HepG2 (cell line): ENCODE measurements around the gene TBC1D10B. TPM values are rescaled to one million over a fixed set of nuclear protein-coding genes. Genes with fewer than 3 reads are reported as not detected.

ENCODE experiments used
- DRAP1 ChIP-seq: IDR thresholded peaks from 2 replicates; pipeline ENCODE4 v1.6.1; 2016; ENCODE audit warnings: missing genetic modification reagents, missing compliant biosample characterization
- FIP1L1 ChIP-seq: fragments of 200-400 bp; formaldehyde crosslinking; IDR thresholded peaks from 2 replicates; pipeline ENCODE4 v1.6.1; 2018; ENCODE audit warnings: low read depth, mild to moderate bottlenecking, low read length, moderate library complexity, borderline replicate concordance; ENCODE audit not compliant: insufficient read depth
- FOXK1 ChIP-seq: sonication (generic); formaldehyde crosslinking; IDR thresholded peaks from 2 replicates; pipeline ENCODE4 v1.4.0; 2020; ENCODE audit warnings: low read depth, missing genetic modification reagents, borderline replicate concordance
- HMGXB3 ChIP-seq: sonication (generic); formaldehyde crosslinking; IDR thresholded peaks from 2 replicates; pipeline ENCODE4 v1.4.0; 2020; ENCODE audit warnings: missing genetic modification reagents, borderline replicate concordance
- IRF9 ChIP-seq: sonication (generic); formaldehyde crosslinking; IDR thresholded peaks from 2 replicates; pipeline ENCODE4 v1.8.0; 2022; ENCODE audit warnings: missing genetic modification reagents, mild to moderate bottlenecking, borderline replicate concordance
- MEIS1 ChIP-seq: sonication (generic); formaldehyde crosslinking; IDR thresholded peaks from 2 replicates; pipeline ENCODE4 v1.9.0; 2021; ENCODE audit warnings: mild to moderate bottlenecking, missing genetic modification reagents, moderate library complexity, borderline replicate concordance
- MEIS2 ChIP-seq: sonication (generic); formaldehyde crosslinking; IDR thresholded peaks from 2 replicates; pipeline ENCODE4 v1.9.0; 2021; ENCODE audit warnings: mild to moderate bottlenecking, missing genetic modification reagents
- PREB ChIP-seq: sonication (generic); formaldehyde crosslinking; IDR thresholded peaks from 2 replicates; pipeline ENCODE4 v1.4.0; 2020; ENCODE audit warnings: missing genetic modification reagents
- TBX2 ChIP-seq: sonication (generic); formaldehyde crosslinking; IDR thresholded peaks from 2 replicates; pipeline ENCODE4 v1.5.0; 2020; ENCODE audit warnings: missing genetic modification reagents, mild to moderate bottlenecking, borderline replicate concordance
- TRIM22 ChIP-seq: fragments of 450-650 bp; IDR thresholded peaks from 2 replicates; pipeline ENCODE4 v1.6.1; 2017
- ZBTB7A ChIP-seq: sonication (generic); formaldehyde crosslinking; IDR thresholded peaks from 2 replicates; pipeline ENCODE4 v1.8.0; 2022; ENCODE audit warnings: mild to moderate bottlenecking, missing genetic modification reagents
- ZKSCAN5 ChIP-seq: sonication (generic); formaldehyde crosslinking; IDR thresholded peaks from 2 replicates; pipeline ENCODE4 v1.5.1; 2020; ENCODE audit warnings: mild to moderate bottlenecking, missing genetic modification reagents
- ZNF362 ChIP-seq: sonication (generic); formaldehyde crosslinking; IDR thresholded peaks from 2 replicates; pipeline ENCODE4 v1.4.0; 2020; ENCODE audit warnings: missing genetic modification reagents, mild to moderate bottlenecking, borderline replicate concordance
- ZNF678 ChIP-seq: sonication (generic); formaldehyde crosslinking; IDR thresholded peaks from 2 replicates; pipeline ENCODE4 v1.4.0; 2020; ENCODE audit warnings: mild to moderate bottlenecking, missing genetic modification reagents
- ZNF713 ChIP-seq: sonication (generic); formaldehyde crosslinking; IDR thresholded peaks from 2 replicates; pipeline ENCODE4 v1.4.0; 2020; ENCODE audit warnings: mild to moderate bottlenecking, missing genetic modification reagents
- ZNF749 ChIP-seq: sonication (generic); formaldehyde crosslinking; IDR thresholded peaks from 2 replicates; pipeline ENCODE4 v1.8.0; 2022; ENCODE audit warnings: mild to moderate bottlenecking, missing genetic modification reagents, moderate library complexity, borderline replicate concordance
- ZNF83 ChIP-seq: sonication (generic); formaldehyde crosslinking; IDR thresholded peaks from 2 replicates; pipeline ENCODE4 v1.4.0; 2020; ENCODE audit warnings: missing genetic modification reagents, mild to moderate bottlenecking, borderline replicate concordance
- polyA plus RNA-seq, 8 experiments: library from polyadenylated mRNA; depleted of rRNA in 3 of 8; stranded (reverse) in 7 of 8; unstranded in 1 of 8; fragments of >200 nt; fragmentation: Illumina TruSeq in 4 of 8; extraction: Trizol in 4 of 8; gene quantifications; 2 replicates each; pipeline versions ENCODE4 v1.2.1 to v1.2.3, GENCODE V29; 2011 to 2016; ENCODE audit warnings: low read depth in 4 of 8, missing spikeins in 1 of 8, mixed read lengths in 1 of 8; ENCODE audit not compliant: insufficient read depth in 1 of 8
- total RNA-seq, 5 experiments: library from RNA; depleted of rRNA; stranded (reverse); fragments of >200 nt; fragmentation: Illumina TruSeq; extraction: Trizol; gene quantifications; 2 replicates each; pipeline ENCODE4 v1.2.3, GENCODE V29; 2016; ENCODE audit warnings: low read depth in 1 of 5

Gene TBC1D10B
- total and polyA plus RNA-seq, 2 of the 13 experiments (the other 11 are each of a cell fraction or from before 2014, with no cell fraction given), result 15.7 to 24.8 TPM

GRCh38 chr16:30378236-30379157 is 8.2 kb upstream of the TBC1D10B start (continued):
- no peak for TF ChIP-seq PREB (CRISPR knock-in tag)
- TF ChIP-seq ZNF83, result no peak
- no peak for TF ChIP-seq TRIM22
- no peak for TF ChIP-seq FOXK1
- peak; percentile 74; the same call in 1 of the 2 replicates for TF ChIP-seq ZNF362 (CRISPR knock-in tag)
- peak; percentile 94 for TF ChIP-seq DRAP1 (CRISPR knock-in tag)
- TF ChIP-seq ZKSCAN5, result peak; percentile 87
- no peak for TF ChIP-seq ZNF713 (CRISPR knock-in tag)
- TF ChIP-seq MEIS2 (CRISPR knock-in tag), result no peak; the same call in none of the 2 replicates
- TF ChIP-seq FIP1L1, result peak; percentile 4; the same call in 1 of the 2 replicates
- TF ChIP-seq IRF9 (CRISPR knock-in tag), result no peak; the same call in 1 of the 2 replicates
- peak; percentile 55 for TF ChIP-seq TBX2 (CRISPR knock-in tag)
- TF ChIP-seq ZBTB7A (CRISPR knock-in tag), result peak; percentile 92
- peak; percentile 99 for TF ChIP-seq HMGXB3
- TF ChIP-seq MEIS1, result peak; percentile 92
- peak; percentile 87; the same call in 1 of the 2 replicates for TF ChIP-seq ZNF678 (CRISPR knock-in tag)
- peak; percentile 89; the same call in 1 of the 2 replicates for TF ChIP-seq ZNF749 (CRISPR knock-in tag)
